ENCODE data around the gene FOXE3. TPM values are rescaled to one million over a fixed set of nuclear protein-coding genes. Genes with fewer than 3 reads are reported as not detected.
A peak's percentile ranks its signal among the peaks of the same experiment; 100 is the strongest.

FOXE3 gene
- polyA plus RNA-seq (2013), result 5.3 and 6.7 TPM in 2 replicates

GRCh38 chr1:47415728-47416318 lies at the start of gene FOXE3:
TSS of gene FOXE3 (plus strand) at chr1:47416285. CDS start at chr1:47416316, 31 bp downstream.
- Histone ChIP-seq H2BK5ac (ENCODE audit: low read depth, low read length, poor library complexity) (no peak within 1 kb of the TSS), H3K18ac (ENCODE audit: low read length) (no peak within 1 kb of the TSS), H4K8ac (ENCODE audit: low read depth, low read length) (no peak within 1 kb of the TSS), H3K4me3 (ENCODE audit: low read depth, low read length) (peak within 1 kb of the TSS; percentile 56), H3K23ac (ENCODE audit: low read length) (no peak within 1 kb of the TSS), H3K4ac (ENCODE audit: low read depth, low read length) (no peak within 1 kb of the TSS), H3K14ac (ENCODE audit: low read length) (no peak within 1 kb of the TSS), H3K79me1 (ENCODE audit: low read length) (peaks cover 3% of the 10 kb centered on the region), H3K9me3 (ENCODE audit: insufficient read depth, low read depth, low read length) (peaks cover 3% of the 10 kb centered on the region), H4K12ac (ENCODE audit: low read depth, low read length) (no peak within 1 kb of the TSS), H4K91ac (ENCODE audit: low read depth, low read length) (no peak within 1 kb of the TSS), H3K4me2 (ENCODE audit: low read length) (peak within 1 kb of the TSS; percentile 65), H2AFZ (ENCODE audit: insufficient read depth, low read length, poor library complexity) (peak within 1 kb of the TSS; percentile 42), H2AK5ac (ENCODE audit: low read length) (no peak within 1 kb of the TSS), H3K36me3 (ENCODE audit: control insufficient read depth in 1 of 2, insufficient read depth in 2 of 2, low read length in 2 of 2) (no peaks in the 10 kb centered on the region), H3K4me1 (ENCODE audit: control insufficient read depth in 1 of 2, insufficient read depth in 2 of 2, low read length in 2 of 2) (peaks cover 22 to 31% of the 10 kb centered on the region in 2 experiments), H3K27ac (ENCODE audit: low read depth, low read length) (no peak within 1 kb of the TSS), H3K27me3 (ENCODE audit: insufficient read depth, low read length) (peaks cover 34% of the 10 kb centered on the region), H3K9ac (ENCODE audit: low read length) (no peak within 1 kb of the TSS), H2BK12ac (ENCODE audit: low read length) (no peak within 1 kb of the TSS), H2BK120ac (ENCODE audit: insufficient read depth, low read length, poor library complexity) (no peak within 1 kb of the TSS), H3K79me2 (ENCODE audit: control insufficient read depth, insufficient read depth, low read length, poor library complexity) (no peaks in the 10 kb centered on the region)
- WGBS (ENCODE audit: extremely low coverage, insufficient coverage, insufficient read length), result no CpG with 5 or more reads among the region's 21 CpGs
- no peak for DNase-seq

- no peak overlapping the region for H2BK5ac ChIP-seq (ENCODE audit: low read depth, low read length, poor library complexity)
- H3K79me2 ChIP-seq (ENCODE audit: control insufficient read depth, insufficient read depth, low read length, poor library complexity), result no peaks in the 10 kb centered on the region
- no peak overlapping the region for H3K23ac ChIP-seq (ENCODE audit: low read length)
- H2AK5ac ChIP-seq (ENCODE audit: low read length), result no peak overlapping the region
- H3K14ac ChIP-seq (ENCODE audit: low read length), result no peak overlapping the region
- H4K91ac ChIP-seq (ENCODE audit: low read depth, low read length), result no peak overlapping the region
- H3K36me3 ChIP-seq (ENCODE audit: control insufficient read depth in 1 of 2, insufficient read depth in 2 of 2, low read length in 2 of 2), result peaks cover 13 to 17% of the 10 kb centered on the region in 2 experiments
- no peaks in the 10 kb centered on the region for H3K79me1 ChIP-seq (ENCODE audit: low read length)
- no peak overlapping the region for H3K4ac ChIP-seq (ENCODE audit: low read depth, low read length)
- H3K4me3 ChIP-seq (ENCODE audit: low read depth, low read length), result no peak overlapping the region
- no peak overlapping the region for H3K4me2 ChIP-seq (ENCODE audit: low read length)
- no peaks in the 10 kb centered on the region for H3K27me3 ChIP-seq (ENCODE audit: insufficient read depth, low read length)
- H4K8ac ChIP-seq (ENCODE audit: low read depth, low read length), result no peak overlapping the region
- H2BK12ac ChIP-seq (ENCODE audit: low read length), result no peak overlapping the region
- H2AFZ ChIP-seq (ENCODE audit: insufficient read depth, low read length, poor library complexity), result no peak overlapping the region
- DNase-seq, result no peak
- WGBS (ENCODE audit: extremely low coverage, insufficient coverage, insufficient read length), result no CpG with 5 or more reads among the region's 7 CpGs
- H4K12ac ChIP-seq (ENCODE audit: low read depth, low read length), result no peak overlapping the region
- no peak overlapping the region for H3K9ac ChIP-seq (ENCODE audit: low read length)
- H3K27ac ChIP-seq (ENCODE audit: low read depth, low read length), result no peak overlapping the region
- H3K4me1 ChIP-seq (ENCODE audit: control insufficient read depth in 1 of 2, insufficient read depth in 2 of 2, low read length in 2 of 2), result no peaks in the 10 kb centered on the region
- no peak overlapping the region for H2BK120ac ChIP-seq (ENCODE audit: insufficient read depth, low read length, poor library complexity)
- no peaks in the 10 kb centered on the region for H3K9me3 ChIP-seq (ENCODE audit: insufficient read depth, low read depth, low read length)
- H3K18ac ChIP-seq (ENCODE audit: low read length), result no peak overlapping the region
Measured at GRCh38 chr1:47367651-47368050, 48.4 kb upstream of the FOXE3 start.

- H2BK120ac ChIP-seq (ENCODE audit: insufficient read depth, low read length, poor library complexity), result no peak overlapping the region
- no peak overlapping the region for H2AFZ ChIP-seq (ENCODE audit: insufficient read depth, low read length, poor library complexity)
- H3K36me3 ChIP-seq (ENCODE audit: control insufficient read depth in 1 of 2, insufficient read depth in 2 of 2, low read length in 2 of 2), result peaks cover 18% of the 10 kb centered on the region in 2 experiments
- H3K9ac ChIP-seq (ENCODE audit: low read length), result no peak overlapping the region
- H3K14ac ChIP-seq (ENCODE audit: low read length), result no peak overlapping the region
- no peaks in the 10 kb centered on the region for H3K79me2 ChIP-seq (ENCODE audit: control insufficient read depth, insufficient read depth, low read length, poor library complexity)
- H2BK12ac ChIP-seq (ENCODE audit: low read length), result no peak overlapping the region
- H3K4me2 ChIP-seq (ENCODE audit: low read length), result no peak overlapping the region
- H2BK5ac ChIP-seq (ENCODE audit: low read depth, low read length, poor library complexity), result no peak overlapping the region
- H4K91ac ChIP-seq (ENCODE audit: low read depth, low read length), result no peak overlapping the region
- no peak overlapping the region for H4K12ac ChIP-seq (ENCODE audit: low read depth, low read length)
- no peak overlapping the region for H2AK5ac ChIP-seq (ENCODE audit: low read length)
- no peaks in the 10 kb centered on the region for H3K4me1 ChIP-seq (ENCODE audit: control insufficient read depth in 1 of 2, insufficient read depth in 2 of 2, low read length in 2 of 2)
- H3K27me3 ChIP-seq (ENCODE audit: insufficient read depth, low read length), result no peaks in the 10 kb centered on the region
- H4K8ac ChIP-seq (ENCODE audit: low read depth, low read length), result no peak overlapping the region
- H3K27ac ChIP-seq (ENCODE audit: low read depth, low read length), result no peak overlapping the region
- H3K4me3 ChIP-seq (ENCODE audit: low read depth, low read length), result no peak overlapping the region
- no peak overlapping the region for H3K4ac ChIP-seq (ENCODE audit: low read depth, low read length)
- H3K9me3 ChIP-seq (ENCODE audit: insufficient read depth, low read depth, low read length), result no peaks in the 10 kb centered on the region
- DNase-seq, result no peak
- H3K79me1 ChIP-seq (ENCODE audit: low read length), result no peaks in the 10 kb centered on the region
- no peak overlapping the region for H3K23ac ChIP-seq (ENCODE audit: low read length)
- no peak overlapping the region for H3K18ac ChIP-seq (ENCODE audit: low read length)
Measured at GRCh38 chr1:47371016-47371517, 45.0 kb upstream of the FOXE3 start.

- no peak overlapping the region for H2BK5ac ChIP-seq (ENCODE audit: low read depth, low read length, poor library complexity)
- H3K4ac ChIP-seq (ENCODE audit: low read depth, low read length), result no peak overlapping the region
- H3K36me3 ChIP-seq (ENCODE audit: control insufficient read depth in 1 of 2, insufficient read depth in 2 of 2, low read length in 2 of 2), result peaks cover 9 to 14% of the 10 kb centered on the region in 2 experiments
- H3K27ac ChIP-seq (ENCODE audit: low read depth, low read length), result no peak overlapping the region
- no peak for DNase-seq
- H3K18ac ChIP-seq (ENCODE audit: low read length), result no peak overlapping the region
- no peak overlapping the region for H3K14ac ChIP-seq (ENCODE audit: low read length)
- no peak overlapping the region for H2BK120ac ChIP-seq (ENCODE audit: insufficient read depth, low read length, poor library complexity)
- no peak overlapping the region for H4K8ac ChIP-seq (ENCODE audit: low read depth, low read length)
- H3K4me2 ChIP-seq (ENCODE audit: low read length), result no peak overlapping the region
- H3K23ac ChIP-seq (ENCODE audit: low read length), result no peak overlapping the region
- no peak overlapping the region for H3K9ac ChIP-seq (ENCODE audit: low read length)
- H4K91ac ChIP-seq (ENCODE audit: low read depth, low read length), result no peak overlapping the region
- H2AFZ ChIP-seq (ENCODE audit: insufficient read depth, low read length, poor library complexity), result no peak overlapping the region
- H2AK5ac ChIP-seq (ENCODE audit: low read length), result no peak overlapping the region
- no peak overlapping the region for H2BK12ac ChIP-seq (ENCODE audit: low read length)
- H3K9me3 ChIP-seq (ENCODE audit: insufficient read depth, low read depth, low read length), result no peaks in the 10 kb centered on the region
- H3K79me1 ChIP-seq (ENCODE audit: low read length), result no peaks in the 10 kb centered on the region
- no CpG with 5 or more reads among the region's 1 CpG for WGBS (ENCODE audit: extremely low coverage, insufficient coverage, insufficient read length)
- H3K4me1 ChIP-seq (ENCODE audit: control insufficient read depth in 1 of 2, insufficient read depth in 2 of 2, low read length in 2 of 2), result no peaks in the 10 kb centered on the region
- no peak overlapping the region for H4K12ac ChIP-seq (ENCODE audit: low read depth, low read length)
- H3K79me2 ChIP-seq (ENCODE audit: control insufficient read depth, insufficient read depth, low read length, poor library complexity), result no peaks in the 10 kb centered on the region
- no peaks in the 10 kb centered on the region for H3K27me3 ChIP-seq (ENCODE audit: insufficient read depth, low read length)
- no peak overlapping the region for H3K4me3 ChIP-seq (ENCODE audit: low read depth, low read length)
Measured at GRCh38 chr1:47374501-47374900, 41.6 kb upstream of the FOXE3 start.

Data from trophoblast cell (in vitro differentiated cells and primary cell).